MM.1S (cell line): ENCODE data around the gene NEURL3.
"Not testable (repeated sequence)": the region's sequence is repeated elsewhere in the genome, so short reads cannot be mapped to it uniquely, and the experiment has no call there.

Experiments used
- DNase-seq: peaks from one replicate; pipeline ENCODE4 v3.0.0-alpha.2; 2015
- H2AFZ ChIP-seq: fragments of 300-600 bp; sonication (generic); 2 replicates; pipeline ENCODE4 v1.6.0; 2016; ENCODE audit warnings: antibody characterized with exemption, low read length
- H3F3A ChIP-seq: fragments of 300-600 bp; sonication (generic); 2 replicates; pipeline ENCODE4 v1.6.1; 2016; ENCODE audit warnings: mild to moderate bottlenecking, antibody characterized with exemption, low read length, moderate library complexity, mixed read lengths; ENCODE audit not compliant: insufficient read depth
- H3K27ac ChIP-seq: fragments of 300-600 bp; sonication (generic); 2 replicates; pipeline ENCODE4 v1.5.1; 2016; ENCODE audit warnings: mild to moderate bottlenecking, low read length
- H3K27me3 ChIP-seq: fragments of 300-600 bp; sonication (generic); replicated peaks from 2 replicates; pipeline ENCODE4 v1.6.0; 2016; ENCODE audit warnings: low read length; ENCODE audit not compliant: insufficient read depth
- H3K36me3 ChIP-seq: fragments of 300-600 bp; sonication (generic); replicated peaks from 2 replicates; pipeline ENCODE4 v1.6.1; 2016; ENCODE audit warnings: mild to moderate bottlenecking, low read length, mixed read lengths; ENCODE audit not compliant: insufficient read depth
- H3K4me1 ChIP-seq: fragments of 300-600 bp; sonication (generic); 2 replicates; pipeline ENCODE4 v1.6.1; 2016; ENCODE audit warnings: low read length, mixed read lengths
- H3K4me2 ChIP-seq: fragments of 300-600 bp; sonication (generic); 2 replicates; pipeline ENCODE4 v1.6.0; 2016; ENCODE audit warnings: low read depth, low read length
- H3K4me3 ChIP-seq: fragments of 300-600 bp; sonication (generic); 2 replicates; pipeline ENCODE4 v1.5.1; 2016; ENCODE audit warnings: low read length, mixed read lengths
- H3K79me2 ChIP-seq: fragments of 300-600 bp; sonication (generic); 2 replicates; pipeline ENCODE4 v1.6.1; 2016; ENCODE audit warnings: mixed run types, low read length, mixed read lengths
- H3K9ac ChIP-seq: fragments of 300-600 bp; sonication (generic); 2 replicates; pipeline ENCODE4 v1.6.1; 2016; ENCODE audit warnings: low read length, mixed read lengths
- H3K9me2 ChIP-seq: fragments of 300-600 bp; sonication (generic); replicated peaks from 2 replicates; pipeline ENCODE4 v1.6.1; 2016; ENCODE audit warnings: mild to moderate bottlenecking, low read length, mixed read lengths; ENCODE audit not compliant: insufficient read depth
- H3K9me3 ChIP-seq: fragments of 300-600 bp; sonication (generic); replicated peaks from 2 replicates; pipeline ENCODE4 v1.6.1; 2016; ENCODE audit warnings: mild to moderate bottlenecking, low read length, mixed read lengths; ENCODE audit not compliant: insufficient read depth
- H4K20me1 ChIP-seq: fragments of 300-600 bp; sonication (generic); 2 replicates; pipeline ENCODE4 v1.6.1; 2016; ENCODE audit warnings: mild to moderate bottlenecking, low read length, moderate library complexity, mixed read lengths; ENCODE audit not compliant: insufficient read depth
- CTCF ChIP-seq: fragments of 300-600 bp; sonication (generic); IDR thresholded peaks from 2 replicates; pipeline ENCODE4 v1.5.1; 2016; ENCODE audit warnings: antibody characterized with exemption, low read length, mixed read lengths
- EZH2 ChIP-seq: fragments of 300-600 bp; sonication (generic); optimal IDR thresholded peaks from 2 replicates; pipeline ENCODE3; 2017; ENCODE audit warnings: low read depth, mild to moderate bottlenecking, antibody characterized with exemption, low read length, mixed read lengths
- EZH2phosphoT487 ChIP-seq: fragments of 300-600 bp; sonication (generic); IDR thresholded peaks from 2 replicates; pipeline ENCODE4 v1.6.1; 2018; ENCODE audit warnings: antibody characterized with exemption, low read length

Gene NEURL3

GRCh38 chr2:96505231-96505889, at the start of gene NEURL3:
Gene NEURL3, minus strand, starts transcription at chr2:96505357. Its CDS starts 71 bp downstream, at chr2:96505286.
- H3K27me3 ChIP-seq, result no peaks in the 10 kb centered on the region
- H3K9me3 ChIP-seq, result no peaks in the 10 kb centered on the region
- TF ChIP-seq CTCF (no peak), EZH2phosphoT487 (no peak), EZH2 (no peak)
- no peak within 1 kb of the TSS for H3K27ac ChIP-seq
- H3K79me2 ChIP-seq, result no peaks in the 10 kb centered on the region
- H3F3A ChIP-seq, result no peaks in the 10 kb centered on the region
- H3K36me3 ChIP-seq, result no peaks in the 10 kb centered on the region
- H4K20me1 ChIP-seq, result no peaks in the 10 kb centered on the region
- no peak within 1 kb of the TSS for H3K9ac ChIP-seq
- no peaks in the 10 kb centered on the region for H3K9me2 ChIP-seq
- no peak within 1 kb of the TSS for H2AFZ ChIP-seq
- H3K4me1 ChIP-seq, result peaks cover 28% of the 10 kb centered on the region
- no peak within 1 kb of the TSS for H3K4me2 ChIP-seq
- no peak for DNase-seq
- no peak within 1 kb of the TSS for H3K4me3 ChIP-seq

- H2AFZ ChIP-seq, result no peak overlapping the region
- H3K27ac ChIP-seq, result peak overlapping the region; percentile 30; the same call in 1 of the 2 replicates
- peaks cover 12% of the 10 kb centered on the region for H3K79me2 ChIP-seq
- no peaks in the 10 kb centered on the region for H3K27me3 ChIP-seq
- H3K9me2 ChIP-seq, result no peaks in the 10 kb centered on the region
- DNase-seq, result peak; percentile 57
- H3K36me3 ChIP-seq, result peaks cover 14% of the 10 kb centered on the region
- H4K20me1 ChIP-seq, result peaks cover 31% of the 10 kb centered on the region
- no peak for TF ChIP-seq EZH2
- no peak for TF ChIP-seq EZH2phosphoT487
- peak; percentile 95 for TF ChIP-seq CTCF
- H3K4me2 ChIP-seq, result no peak overlapping the region
- no peak overlapping the region for H3K9ac ChIP-seq
- H3K4me3 ChIP-seq, result no peak overlapping the region
- H3F3A ChIP-seq, result peaks cover 55% of the 10 kb centered on the region
- H3K4me1 ChIP-seq, result peaks cover 9% of the 10 kb centered on the region
- H3K9me3 ChIP-seq, result no peaks in the 10 kb centered on the region
These were observed 49.4 kb upstream of the NEURL3 start for GRCh38 chr2:96554293-96555145.

GRCh38 chr2:96553957-96554292, 48.8 kb upstream of the NEURL3 start:
- not testable (repeated sequence) for H2AFZ ChIP-seq, H3K9ac ChIP-seq, H3K4me2 ChIP-seq, H3K9me2 ChIP-seq, H3K27me3 ChIP-seq, H3K4me3 ChIP-seq, H3K4me1 ChIP-seq, H3K9me3 ChIP-seq, DNase-seq
- H3F3A ChIP-seq, result peaks cover 61% of the 10 kb centered on the region
- peaks cover 18% of the 10 kb centered on the region for H3K79me2 ChIP-seq
- H3K36me3 ChIP-seq, result peaks cover 19% of the 10 kb centered on the region
- H3K27ac ChIP-seq, result peak overlapping the region; percentile 30; the same call in 1 of the 2 replicates
- H4K20me1 ChIP-seq, result peaks cover 37% of the 10 kb centered on the region
